HG02840 (cell line): Measurements from ENCODE around the gene DEFB129.
"Not testable (repeated sequence)": the region's sequence is repeated elsewhere in the genome, so short reads cannot be mapped to it uniquely, and the experiment has no call there.

ENCODE experiments used
- ATAC-seq: cut with Tn5 transposase; IDR thresholded peaks from one replicate; pipeline ENCODE4 v1.9.1; 2021; ENCODE audit warnings: mild to moderate bottlenecking, moderate library complexity, moderate number of reproducible peaks; ENCODE audit not compliant: unreplicated experiment, low FRiP score

Gene DEFB129

DNA sequence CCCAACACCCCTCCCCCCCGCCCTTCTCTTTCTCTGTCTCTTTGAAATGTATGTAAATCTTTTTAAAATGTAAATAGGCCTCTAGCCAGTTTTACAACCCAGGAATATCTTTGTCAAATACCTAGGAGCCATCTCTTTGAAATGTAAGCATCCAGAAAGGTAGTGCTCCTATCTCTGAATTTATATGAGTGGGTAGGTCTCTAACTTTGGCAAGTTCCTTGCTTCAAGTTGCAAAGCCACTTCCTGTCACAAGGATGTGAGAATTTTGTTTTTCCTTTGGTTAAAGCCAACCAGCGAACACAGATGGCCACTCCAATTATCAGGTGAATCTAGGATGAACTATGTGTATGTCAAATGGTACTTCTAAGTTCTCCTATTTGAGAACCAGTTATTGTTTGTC lies 24.3 kb downstream of the DEFB129 start:
- no peak for ATAC-seq

DNA sequence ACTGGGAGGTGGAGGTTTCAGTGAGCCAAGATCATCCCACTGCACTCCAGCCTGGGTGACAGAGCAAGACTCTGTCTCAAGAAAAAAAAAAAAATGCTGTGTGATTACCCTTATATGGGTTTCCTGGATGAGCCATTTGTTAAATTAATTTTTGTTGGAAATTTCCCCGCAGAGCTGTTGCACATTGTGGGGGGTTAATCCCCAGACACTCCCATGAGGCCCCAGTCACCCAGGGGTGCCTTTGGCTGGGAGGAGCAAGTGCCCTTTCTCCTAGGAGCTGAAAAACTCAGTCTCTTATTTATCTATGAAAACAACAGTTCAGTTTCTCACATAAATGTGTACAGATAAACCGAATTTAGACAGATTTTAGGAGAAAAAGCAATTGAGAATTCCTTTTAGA lies 25.7 kb downstream of the DEFB129 start:
- no peak for ATAC-seq

DNA sequence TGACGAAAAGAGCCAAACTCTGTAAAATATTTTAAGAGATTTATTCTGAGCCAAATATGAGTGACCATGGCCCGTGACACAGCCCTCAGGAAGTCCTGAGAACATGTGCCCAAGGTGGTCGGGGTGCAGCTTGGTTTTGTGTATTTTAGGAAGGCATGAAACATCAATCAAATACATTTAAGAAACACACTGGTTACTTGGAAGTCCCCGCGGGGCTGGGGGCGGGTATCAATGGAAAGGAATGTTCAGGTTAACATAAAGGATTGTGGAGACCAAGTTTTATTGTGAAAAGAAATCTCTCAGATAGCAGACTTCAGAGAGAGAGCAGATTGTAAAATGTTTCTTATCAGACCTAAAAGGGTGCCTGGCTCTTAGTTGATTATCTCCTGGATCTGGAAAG lies 26.4 kb downstream of the DEFB129 start:
- ATAC-seq, result not testable (repeated sequence)

DNA sequence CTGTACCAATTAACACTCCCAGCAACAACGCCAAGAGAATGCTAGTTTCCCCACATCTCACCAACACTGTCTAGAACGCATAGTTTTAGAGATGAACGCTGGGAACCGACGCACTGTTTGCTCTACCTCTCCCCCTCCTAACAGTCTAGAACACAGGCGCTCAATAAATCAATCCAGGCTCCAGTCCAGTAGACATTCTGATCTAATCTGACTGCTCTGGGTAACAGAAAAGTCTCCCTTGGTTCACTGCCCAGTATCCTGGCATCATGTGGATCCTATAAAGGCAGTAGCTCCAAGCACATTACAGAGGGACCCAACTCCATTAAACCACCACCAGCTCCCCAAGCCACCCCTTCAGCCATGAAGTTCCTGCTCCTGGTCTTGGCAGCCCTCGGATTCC lies 30.4 kb downstream of the DEFB129 start, which contains the start of gene DEFB132:
TSS of gene DEFB132 (plus strand) at position 306 of the 400 bp plus-strand sequence. CDS start at position 361, 55 bp downstream.
- no peak for ATAC-seq

DNA sequence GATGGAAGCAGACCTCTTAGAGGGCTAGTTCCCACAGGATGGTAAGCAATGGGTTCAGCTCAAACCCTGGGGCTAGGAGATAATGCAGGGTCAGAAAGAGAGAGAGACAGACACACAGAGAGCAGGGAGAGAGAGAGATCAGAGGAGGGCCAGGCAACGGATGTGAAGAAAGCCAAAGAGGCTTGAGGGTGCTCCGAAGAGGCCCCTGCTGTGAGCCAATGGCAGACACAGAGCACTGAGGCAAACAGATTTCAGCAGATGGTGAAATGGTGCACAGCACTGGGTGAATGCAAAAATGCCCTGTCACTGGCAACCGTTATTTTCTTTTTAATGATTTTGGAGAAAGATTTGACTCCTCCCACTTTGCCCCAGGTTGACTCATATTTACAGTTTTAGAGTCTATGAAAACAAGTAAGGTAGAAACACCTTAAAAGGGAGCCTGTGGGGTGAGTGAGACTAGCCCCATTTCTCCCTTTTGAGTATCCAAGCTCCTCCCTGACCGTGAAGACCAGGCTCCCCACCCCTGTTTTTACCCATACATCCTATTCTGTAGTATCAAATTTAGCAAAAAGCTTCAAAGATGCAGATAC lies 31.3 kb downstream of the DEFB129 start:
- no peak for ATAC-seq

DNA sequence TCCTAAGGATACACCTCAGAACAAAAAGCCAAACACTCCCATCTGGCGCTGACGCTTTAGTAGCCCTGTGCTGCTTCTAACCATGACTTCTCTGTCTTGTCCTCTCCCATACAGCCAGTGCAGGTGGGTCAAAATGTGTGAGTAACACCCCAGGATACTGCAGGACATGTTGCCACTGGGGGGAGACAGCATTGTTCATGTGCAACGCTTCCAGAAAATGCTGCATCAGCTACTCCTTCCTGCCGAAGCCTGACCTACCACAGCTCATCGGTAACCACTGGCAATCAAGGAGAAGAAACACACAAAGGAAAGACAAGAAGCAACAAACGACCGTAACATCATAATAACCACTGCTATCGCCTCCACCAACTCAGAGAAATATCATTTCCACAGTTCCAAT lies 31.9 kb downstream of the DEFB129 start:
- ATAC-seq, result no peak

DNA sequence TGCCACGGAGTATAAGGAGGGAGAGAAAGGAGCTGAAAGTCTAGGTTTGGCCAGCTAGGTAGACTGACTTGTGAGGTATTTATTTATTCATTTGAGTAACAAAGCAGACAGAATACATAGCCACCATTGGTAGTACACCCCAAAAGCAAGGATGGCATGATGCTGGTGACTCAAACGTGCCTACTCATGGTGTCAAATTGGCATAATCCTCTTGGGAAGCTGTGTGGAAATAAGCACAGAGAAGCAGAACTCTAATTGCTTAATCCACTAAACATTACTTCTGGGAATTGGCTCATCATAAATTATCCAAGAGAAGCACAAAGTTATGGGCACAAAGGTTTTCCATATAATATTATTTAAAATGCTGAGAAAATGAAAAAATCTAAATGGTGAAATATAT lies 32.9 kb downstream of the DEFB129 start:
- no peak for ATAC-seq

DNA sequence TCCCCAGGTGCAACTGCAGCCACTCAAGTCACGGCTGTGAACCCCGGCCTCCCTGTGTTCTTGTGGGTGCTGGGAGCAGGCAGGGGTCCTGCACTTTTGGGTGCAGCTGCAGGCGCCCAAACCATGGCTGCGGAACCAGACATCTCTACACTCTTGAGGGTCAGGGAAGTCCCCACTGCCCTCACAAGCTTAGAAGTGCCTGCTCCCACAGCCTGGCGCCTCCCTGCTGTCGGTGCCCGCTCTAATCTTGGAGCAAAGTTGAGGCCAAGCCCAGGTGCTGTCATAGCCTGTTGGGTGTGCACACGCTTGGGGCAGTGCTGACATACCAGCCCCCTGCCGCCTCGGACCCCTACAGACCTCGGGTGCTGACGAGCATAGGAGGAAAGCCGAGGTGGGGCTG lies 36.6 kb downstream of the DEFB129 start:
- ATAC-seq, result no peak

DNA sequence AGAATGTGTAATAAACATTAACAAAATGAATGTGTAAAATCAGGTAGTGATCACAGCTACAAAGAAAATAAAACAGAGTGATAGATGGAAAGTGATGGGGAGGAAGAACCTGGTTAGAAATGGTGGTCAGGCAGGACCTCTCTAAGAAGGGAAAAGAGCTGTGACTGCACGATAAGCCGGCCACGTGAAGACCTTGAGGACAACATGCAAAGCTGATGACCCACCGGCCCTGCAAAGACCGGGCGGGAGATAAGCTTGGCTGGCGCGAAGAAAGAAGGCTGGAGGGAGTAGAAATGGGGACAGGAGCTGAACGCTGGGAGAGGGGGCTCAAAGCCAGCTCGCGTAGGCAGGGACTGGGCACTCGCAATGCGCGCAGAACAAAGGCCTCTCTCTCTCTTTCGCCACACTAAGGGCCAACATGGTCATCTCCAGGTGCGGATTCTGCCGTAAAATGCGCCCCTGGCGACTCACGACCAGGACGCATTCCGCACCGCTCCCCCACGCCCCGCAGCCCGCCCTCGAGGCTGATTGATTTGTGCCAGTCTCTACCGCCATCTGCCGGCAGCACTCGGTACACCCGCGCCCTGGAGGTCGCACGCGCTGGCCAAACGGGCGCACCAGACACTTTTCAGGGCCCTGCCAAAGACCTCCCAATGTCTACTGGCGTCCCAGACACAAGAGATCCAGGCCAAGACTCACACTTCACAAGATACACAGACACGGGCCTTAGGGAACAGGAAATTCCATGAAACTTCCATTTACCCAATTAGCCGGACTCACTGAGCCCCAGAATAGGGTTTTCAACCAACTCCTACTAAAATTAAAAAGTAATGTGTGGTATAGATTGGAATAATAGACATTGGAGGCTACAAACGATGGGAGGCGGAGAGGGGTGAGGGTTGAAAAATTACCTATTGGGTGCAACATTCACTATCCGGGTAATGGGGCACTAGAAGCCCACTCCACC lies 39.8 kb downstream of the DEFB129 start:
- ATAC-seq, result peak; percentile 71

DNA sequence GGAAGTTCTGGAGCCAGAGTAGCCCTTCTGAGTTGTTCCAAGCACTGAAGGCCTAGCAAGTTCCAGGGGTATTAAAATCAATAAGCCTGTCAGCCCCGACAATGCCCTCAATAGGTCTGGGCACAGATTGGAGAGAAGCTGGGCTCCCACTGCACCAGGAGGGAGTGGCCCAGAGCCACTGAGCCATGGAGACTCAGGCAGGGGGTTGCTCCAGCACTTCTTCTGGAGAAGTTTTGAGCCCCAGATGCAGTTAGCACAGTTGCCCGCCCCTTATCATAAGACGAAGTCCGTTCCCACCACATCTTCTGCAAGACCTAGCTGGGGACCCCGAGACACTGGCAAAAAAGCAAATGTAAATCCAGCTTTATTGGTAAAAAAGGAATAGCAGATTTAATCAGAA lies 43.5 kb downstream of the DEFB129 start:
- ATAC-seq, result no peak

DNA sequence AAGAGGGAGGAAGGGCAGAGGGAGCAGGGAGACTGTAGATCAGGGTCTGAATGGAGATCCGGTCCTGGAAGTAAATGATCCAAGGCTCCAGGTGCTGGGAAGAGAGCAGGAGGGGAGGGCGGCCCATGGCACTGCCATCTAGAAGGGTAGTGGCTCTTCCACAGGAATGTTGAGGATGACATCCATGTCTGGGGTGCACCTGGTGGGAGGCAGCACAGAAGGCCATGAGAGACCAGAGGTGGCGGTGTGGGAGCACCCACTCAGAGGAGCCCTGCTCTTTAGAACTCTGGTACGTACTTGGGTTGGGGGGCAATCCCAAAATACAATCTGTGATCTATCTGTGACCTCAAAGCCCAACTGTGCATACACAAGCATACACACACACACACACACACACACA lies 44.0 kb downstream of the DEFB129 start:
- no peak for ATAC-seq

DNA sequence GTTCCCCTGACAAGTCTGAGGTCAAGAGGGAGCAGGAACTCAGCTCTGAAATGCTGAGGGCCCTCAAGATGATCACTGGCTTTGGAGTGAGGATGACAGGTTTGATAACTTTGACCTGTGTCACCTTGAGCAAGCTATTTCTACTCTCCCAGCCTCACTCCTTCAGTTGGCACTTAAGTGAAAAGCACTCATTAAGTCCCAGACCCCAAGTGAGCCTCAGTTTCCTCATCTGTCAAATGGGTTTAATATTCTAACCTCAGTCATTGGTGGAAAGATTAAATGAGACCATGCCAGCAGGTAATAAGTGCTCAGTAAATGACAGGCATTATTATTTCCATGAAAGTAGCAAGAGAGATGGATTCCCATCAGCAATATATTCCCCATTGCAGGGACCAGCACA lies 44.5 kb downstream of the DEFB129 start:
- no peak for ATAC-seq

DNA sequence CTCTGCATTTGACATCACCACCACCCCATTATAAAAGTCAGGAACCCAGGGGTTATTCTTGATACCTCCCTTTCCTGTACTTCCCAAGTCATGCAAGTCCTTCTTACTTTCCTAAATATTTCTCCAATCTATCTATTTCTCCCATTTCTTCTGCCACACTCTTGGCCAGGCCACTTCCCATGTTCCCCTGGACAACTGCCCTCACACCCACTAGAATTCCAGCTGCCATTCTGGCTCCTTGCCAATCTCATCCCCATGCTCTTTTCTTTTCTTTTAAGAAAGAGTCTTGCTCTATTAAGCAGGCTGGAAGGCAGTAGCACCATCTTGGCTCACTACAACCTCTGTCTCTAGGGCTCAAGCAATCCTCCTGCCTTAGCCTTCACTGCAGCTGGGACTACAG lies 45.7 kb downstream of the DEFB129 start:
- no peak for ATAC-seq

DNA sequence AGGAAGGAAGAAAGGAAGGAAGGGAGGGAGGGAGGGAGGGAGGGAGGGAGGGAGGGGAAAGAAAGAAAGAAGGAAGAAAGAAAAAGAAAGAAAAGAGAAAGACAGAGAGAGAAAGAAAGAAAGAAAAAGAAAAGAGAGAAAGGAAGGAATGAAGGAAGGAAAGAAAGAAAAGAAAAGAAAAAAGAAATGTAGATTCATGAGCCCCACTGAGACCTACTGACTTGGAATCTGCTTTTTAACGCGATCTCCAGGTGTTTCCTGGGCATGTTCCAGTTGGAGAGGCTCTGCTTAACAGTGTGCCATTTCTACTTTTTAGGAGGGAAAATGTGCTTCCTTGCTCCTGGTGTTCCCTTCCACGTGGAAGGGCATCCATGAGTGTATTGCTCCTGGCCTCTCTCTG lies 46.8 kb downstream of the DEFB129 start:
- no peak for ATAC-seq

DNA sequence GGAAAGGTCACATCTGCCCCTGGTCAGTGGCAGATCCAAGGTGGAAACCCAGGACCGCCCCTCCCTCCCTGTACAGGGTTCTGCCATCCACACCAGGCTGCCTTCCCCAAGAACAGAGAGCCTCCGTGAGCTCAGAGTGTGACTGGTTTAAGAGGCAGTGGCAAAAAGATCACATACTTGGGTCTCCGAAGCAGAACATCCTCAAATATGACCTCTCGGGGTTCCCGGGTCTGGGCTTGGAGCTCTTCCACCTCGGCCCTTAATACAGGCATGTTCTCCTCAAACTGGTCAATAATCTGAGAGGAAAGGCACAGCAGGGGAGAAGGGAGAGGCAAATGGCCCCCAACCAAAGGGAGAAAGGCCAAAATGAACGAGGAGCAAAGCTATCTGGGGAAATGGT lies 48.7 kb downstream of the DEFB129 start:
- no peak for ATAC-seq

DNA sequence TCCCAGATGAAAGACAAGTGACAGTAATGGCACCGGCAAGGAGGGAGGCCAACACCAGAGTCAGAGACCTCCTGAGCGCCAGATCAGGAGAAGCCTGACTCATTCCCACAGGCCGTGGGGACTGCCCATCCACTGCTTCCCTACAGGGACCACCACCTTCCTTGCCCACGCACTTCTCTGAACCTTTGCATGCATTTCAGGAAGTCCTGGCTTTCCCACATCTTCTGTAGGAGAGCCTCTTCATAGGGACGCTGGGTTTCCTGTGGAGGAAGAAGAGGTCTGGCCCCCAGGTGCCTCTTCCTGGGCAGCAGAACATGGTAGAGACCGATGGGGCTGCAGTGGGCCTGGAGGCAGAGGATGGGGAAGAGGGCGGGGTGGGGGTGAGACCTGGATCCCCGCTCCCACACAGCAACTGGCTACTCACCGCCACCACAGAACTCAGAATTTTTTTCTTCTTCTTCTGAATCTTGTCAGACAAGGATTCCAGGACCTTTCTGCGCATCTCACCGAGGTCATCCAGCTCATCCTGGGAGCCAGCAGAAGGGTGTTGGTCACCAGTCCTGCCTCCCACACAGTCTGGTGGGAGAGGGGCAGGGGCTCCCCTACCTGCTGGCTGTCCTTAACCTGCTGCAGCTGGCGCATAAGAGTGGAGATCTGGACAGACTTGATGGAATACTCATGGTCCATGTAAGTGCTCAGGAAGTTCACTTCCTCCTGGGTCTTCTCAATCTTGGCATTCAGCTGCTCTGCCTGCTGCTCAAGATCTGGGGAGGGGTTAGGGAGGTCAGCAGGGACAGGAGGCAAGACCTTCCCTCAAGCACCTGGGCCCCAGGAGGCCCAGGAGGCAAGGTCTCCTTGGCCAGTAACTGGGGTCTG lies 49.8 kb downstream of the DEFB129 start:
- no peak for ATAC-seq

DNA sequence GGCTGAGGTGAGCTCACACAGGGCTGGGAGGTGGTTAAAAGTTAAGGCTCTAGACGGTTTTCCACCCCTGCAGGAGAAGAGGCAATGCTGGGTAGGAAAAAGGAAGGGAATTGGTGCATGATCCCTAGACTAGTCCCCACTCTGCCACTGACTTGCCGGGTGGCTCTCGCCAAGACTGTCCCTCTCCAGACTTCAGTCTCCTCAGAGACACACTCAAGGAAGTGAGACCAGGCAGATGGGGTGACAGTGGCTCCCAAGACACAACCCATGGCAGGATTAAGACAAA lies 50.4 kb downstream of the DEFB129 start:
- no peak for ATAC-seq

DNA sequence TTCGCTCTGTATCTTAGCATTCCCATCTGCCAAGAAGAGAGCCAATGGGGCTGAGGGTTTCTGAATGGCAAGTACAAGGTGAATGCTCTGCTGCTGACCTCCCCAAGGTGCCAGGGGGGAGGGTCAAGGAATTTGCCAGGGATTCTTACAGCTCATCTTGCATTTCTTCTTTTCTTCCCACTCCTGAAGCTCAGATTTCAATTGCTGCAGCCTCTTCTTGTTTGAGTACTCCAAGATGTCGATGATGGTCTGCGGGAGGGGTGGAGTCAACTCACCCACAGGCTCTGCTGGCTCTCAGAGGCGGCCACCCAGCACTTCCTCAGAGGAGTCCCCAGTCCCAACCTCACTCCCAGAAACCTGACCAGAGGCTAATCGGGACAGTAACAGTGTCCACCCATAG lies 51.1 kb downstream of the DEFB129 start:
- ATAC-seq, result no peak

DNA sequence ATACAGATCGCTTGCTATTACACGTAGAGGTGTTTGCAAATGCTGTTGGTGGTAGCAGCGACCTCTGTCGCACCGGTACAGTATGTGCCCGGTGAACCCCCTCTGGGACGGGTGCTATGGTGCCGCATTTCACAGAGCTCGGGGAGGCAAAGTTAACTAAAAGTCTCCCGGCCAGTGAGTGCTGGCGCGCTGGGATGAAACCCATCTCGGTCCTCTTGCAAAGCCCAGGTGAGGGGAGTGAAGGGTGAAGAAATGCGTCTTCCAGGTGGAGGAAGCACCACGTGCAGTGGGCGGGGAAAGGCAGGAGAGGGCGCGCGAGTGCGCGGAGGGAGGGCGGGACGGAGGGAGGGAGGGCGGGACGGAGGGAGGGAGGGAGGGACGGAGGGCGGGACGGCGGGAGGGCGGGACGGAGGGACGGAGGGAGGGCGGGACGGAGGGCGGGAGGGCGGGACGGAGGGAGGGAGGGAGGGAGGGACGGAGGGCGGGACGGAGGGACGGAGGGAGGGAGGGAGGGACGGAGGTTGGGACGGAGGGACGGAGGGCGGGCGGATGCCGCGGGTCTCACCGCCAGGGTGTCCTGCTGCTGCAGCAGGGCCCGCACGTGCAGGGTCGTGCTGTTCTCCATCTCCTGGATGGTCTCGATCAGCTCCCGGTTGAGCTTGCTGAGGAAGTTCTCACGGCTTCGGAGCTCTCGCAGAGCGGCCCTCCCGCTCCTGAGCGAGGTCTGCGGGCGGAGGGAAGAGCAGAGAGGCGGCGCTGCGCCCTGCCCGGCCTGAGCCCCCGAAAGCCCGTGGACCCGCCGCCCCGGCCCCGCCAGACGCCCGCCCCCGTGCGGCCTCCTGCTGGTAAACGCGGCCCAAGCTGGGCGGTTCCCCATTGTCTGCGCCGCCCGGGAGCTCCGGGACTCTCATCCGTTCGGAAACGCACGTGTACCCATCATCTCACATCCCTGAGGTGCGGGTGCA lies 51.8 kb downstream of the DEFB129 start:
- no peak for ATAC-seq
